BJ (cell line): ENCODE results near the gene PDE7B. TPM values are rescaled to one million over a fixed set of nuclear protein-coding genes. Genes with fewer than 3 reads are reported as not detected.

ENCODE experiments used
- CTCF ChIA-PET: fragments of 350-600 bp; formaldehyde crosslinking; extraction: SDS; loops from one replicate; lab custom pipeline; 2021; ENCODE audit warnings: antibody characterized with exemption, inconsistent platforms; lab: Yijun Ruan, JAX
- POLR2A ChIA-PET: fragments of 300-600 bp; sonication (Branson Sonifier 250); formaldehyde crosslinking; extraction: SDS; loops from one replicate; lab custom pipeline; 2021; ENCODE audit warnings: antibody characterized with exemption; lab: Charles Lee
- DNase-seq: peaks from one replicate; pipeline ENCODE4 v3.0.0-alpha.2; 2011; ENCODE audit warnings: low read depth
- H3K27me3 ChIP-seq: 2 replicates; pipeline ENCODE4 v1.6.0; 2011; ENCODE audit warnings: low read length; ENCODE audit not compliant: control insufficient read depth, insufficient read depth
- H3K36me3 ChIP-seq: 2 replicates; pipeline ENCODE4 v1.5.1; 2011; ENCODE audit warnings: low read length; ENCODE audit not compliant: control insufficient read depth, insufficient read depth
- H3K4me3 ChIP-seq: 2 replicates; pipeline ENCODE4 v1.5.1; 2011; ENCODE audit warnings: low read depth, mild to moderate bottlenecking, control low read depth, low read length
- CTCF ChIP-seq: IDR thresholded peaks from 2 replicates; pipeline ENCODE4 v1.5.1; 2011; ENCODE audit warnings: low read depth, mild to moderate bottlenecking, control low read depth, inconsistent platforms, low read length, moderate library complexity; ENCODE audit not compliant: insufficient read depth
- polyA plus RNA-seq: library from polyadenylated mRNA; depleted of rRNA; stranded (reverse); fragments of >200 nt; gene quantifications from 2 replicates; pipeline ENCODE4 v1.2.3, GENCODE V29; 2011

PDE7B gene
- polyA plus RNA-seq, 1 experiment = 2.7 TPM

- ChIA-PET POLR2A (no interaction called here), CTCF (interaction anchor here (0.7 to 1.2 kb wide), 3 partner anchors 15 to 29 kb away, joined by 3 read pairs; no protein-coding TSS in a partner anchor)
- no peak overlapping the region for H3K4me3 ChIP-seq
- no peaks in the 10 kb centered on the region for H3K27me3 ChIP-seq
- TF ChIP-seq CTCF = no peak
- H3K36me3 ChIP-seq = no peaks in the 10 kb centered on the region
- DNase-seq = peak; percentile 65
Measured at GRCh38 chr6:135936606-135937005, 85.1 kb downstream of the PDE7B start.

- no peaks in the 10 kb centered on the region for H3K36me3 ChIP-seq
- DNase-seq = no peak
- no peak for TF ChIP-seq CTCF
- CTCF ChIA-PET = interaction anchor here (0.6 kb wide), 1 partner anchor 100 kb away, joined by 3 read pairs; no protein-coding TSS in a partner anchor
- no peak overlapping the region for H3K4me3 ChIP-seq
- POLR2A ChIA-PET = no interaction called here
- H3K27me3 ChIP-seq = no peaks in the 10 kb centered on the region
Measured at GRCh38 chr6:135937106-135937505, 85.6 kb downstream of the PDE7B start.

- POLR2A ChIA-PET = interaction anchor here (0.5 kb wide), 1 partner anchor 31 kb away, joined by 3 read pairs; no protein-coding TSS in a partner anchor
- DNase-seq = no peak
Measured at GRCh38 chr6:135938576-135939207, 87.2 kb downstream of the PDE7B start.

GRCh38 chr6:135939208-135939591 lies 87.7 kb downstream of the PDE7B start:
- H3K4me3 ChIP-seq = no peak overlapping the region
- no peak for DNase-seq

More at GRCh38 chr6:135938576-135939207, 87.2 kb downstream of the PDE7B start:
- CTCF ChIA-PET = interaction anchor here (0.6 to 2.2 kb wide), 10 partner anchors 9 to 403 kb away, joined by 3 to 11 read pairs (median 4); no protein-coding TSS in a partner anchor
- no peaks in the 10 kb centered on the region for H3K27me3 ChIP-seq
- no peak overlapping the region for H3K4me3 ChIP-seq
- TF ChIP-seq CTCF = peak; percentile 41
- H3K36me3 ChIP-seq = no peaks in the 10 kb centered on the region

More at GRCh38 chr6:135939208-135939591, 87.7 kb downstream of the PDE7B start:
- no peaks in the 10 kb centered on the region for H3K36me3 ChIP-seq
- POLR2A ChIA-PET = no interaction called here
- CTCF ChIA-PET = interaction anchor here (0.6 to 2.2 kb wide), 11 partner anchors 10 to 404 kb away, joined by 3 to 11 read pairs (median 3); no protein-coding TSS in a partner anchor
- no peak for TF ChIP-seq CTCF
- H3K27me3 ChIP-seq = no peaks in the 10 kb centered on the region
